Stomach (tissue), 4 donors: ENCODE results near the gene SUMO3.

ENCODE experiments used
- EP300 ChIP-seq: sonication (generic); formaldehyde crosslinking; IDR thresholded peaks from one replicate; pipeline ENCODE4 v1.6.1; 2017; ENCODE audit warnings: antibody characterized with exemption
- POLR2A ChIP-seq, 4 donors: fragments of 450-650 bp; IDR thresholded peaks; one replicate each; pipeline ENCODE4 v1.6.1; 2016; ENCODE audit warnings: antibody characterized with exemption in 4 of 4, control low read depth in 2 of 4, mild to moderate bottlenecking in 1 of 4, moderate library complexity in 1 of 4
- POLR2AphosphoS5 ChIP-seq, 3 donors: sonication (generic); formaldehyde crosslinking; IDR thresholded peaks; one replicate each; pipeline ENCODE4 v1.6.1; 2016; ENCODE audit warnings: antibody characterized with exemption in 3 of 3
- TF ChIP-seq, protein P1 (sequence below), 7 experiments: fragments of 450-650 bp in 4 of 7; fragments of 200-600 bp in 3 of 7; sonication (generic) in 3 of 7; IDR thresholded peaks; one replicate each; pipeline ENCODE4 v1.5.1; 2016 to 2019; ENCODE audit warnings: antibody characterized with exemption in 7 of 7, control low read depth in 2 of 7, mild to moderate bottlenecking in 1 of 7

DNA sequence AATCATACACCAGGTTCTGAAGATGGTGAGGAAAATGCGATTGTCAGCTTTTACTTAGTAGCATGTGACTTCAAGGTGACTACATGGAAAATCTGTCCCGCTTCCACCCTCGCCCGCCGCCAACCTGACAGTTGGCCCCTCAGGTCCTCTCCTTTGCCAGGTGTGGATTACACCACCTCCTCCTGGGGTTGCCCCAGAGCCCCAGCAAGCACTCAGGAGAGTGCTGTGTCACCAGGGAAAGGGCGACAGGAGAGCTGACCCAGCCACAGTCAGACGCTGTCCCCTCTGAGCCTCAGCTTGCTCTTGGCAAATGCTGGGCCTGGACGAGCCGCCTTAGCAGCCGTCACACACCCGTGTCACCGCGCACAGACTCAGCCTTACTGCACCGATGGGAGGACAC lies 37.7 kb upstream of the SUMO3 start:
- TF ChIP-seq, protein P1, sequence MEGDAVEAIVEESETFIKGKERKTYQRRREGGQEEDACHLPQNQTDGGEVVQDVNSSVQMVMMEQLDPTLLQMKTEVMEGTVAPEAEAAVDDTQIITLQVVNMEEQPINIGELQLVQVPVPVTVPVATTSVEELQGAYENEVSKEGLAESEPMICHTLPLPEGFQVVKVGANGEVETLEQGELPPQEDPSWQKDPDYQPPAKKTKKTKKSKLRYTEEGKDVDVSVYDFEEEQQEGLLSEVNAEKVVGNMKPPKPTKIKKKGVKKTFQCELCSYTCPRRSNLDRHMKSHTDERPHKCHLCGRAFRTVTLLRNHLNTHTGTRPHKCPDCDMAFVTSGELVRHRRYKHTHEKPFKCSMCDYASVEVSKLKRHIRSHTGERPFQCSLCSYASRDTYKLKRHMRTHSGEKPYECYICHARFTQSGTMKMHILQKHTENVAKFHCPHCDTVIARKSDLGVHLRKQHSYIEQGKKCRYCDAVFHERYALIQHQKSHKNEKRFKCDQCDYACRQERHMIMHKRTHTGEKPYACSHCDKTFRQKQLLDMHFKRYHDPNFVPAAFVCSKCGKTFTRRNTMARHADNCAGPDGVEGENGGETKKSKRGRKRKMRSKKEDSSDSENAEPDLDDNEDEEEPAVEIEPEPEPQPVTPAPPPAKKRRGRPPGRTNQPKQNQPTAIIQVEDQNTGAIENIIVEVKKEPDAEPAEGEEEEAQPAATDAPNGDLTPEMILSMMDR (IDR thresholded peaks at IDR 0.05): no peak
- TF ChIP-seq POLR2AphosphoS5 (IDR thresholded peaks at IDR 0.05) (no peak), POLR2A (IDR thresholded peaks at IDR 0.05) (no peak), EP300 (no peak)
